Stomach smooth muscle (tissue), 2 donors: ENCODE data around the gene HEY2.

Experiments used
- H3K27ac ChIP-seq: one replicate; pipeline ENCODE4 v1.7.0; 2013; ENCODE audit warnings: mild to moderate bottlenecking, low read length, inconsistent platforms
- H3K27me3 ChIP-seq, 2 donors: one replicate each; pipeline ENCODE4 v1.7.0; 2013; ENCODE audit warnings: low read length in 2 of 2; ENCODE audit not compliant: insufficient read depth in 2 of 2, control insufficient read depth in 1 of 2
- H3K36me3 ChIP-seq, 2 donors: one replicate each; pipeline ENCODE4 v1.7.0; 2013; ENCODE audit warnings: low read length in 2 of 2; ENCODE audit not compliant: control insufficient read depth in 2 of 2, insufficient read depth in 2 of 2
- H3K4me1 ChIP-seq: one replicate; pipeline ENCODE4 v1.7.0; 2013; ENCODE audit warnings: low read length; ENCODE audit not compliant: control insufficient read depth, insufficient read depth
- H3K4me3 ChIP-seq, 2 donors: one replicate each; pipeline ENCODE4 v1.7.0; 2013; ENCODE audit warnings: low read length in 2 of 2
- H3K9ac ChIP-seq, 2 donors: one replicate each; pipeline ENCODE4 v1.7.0; 2013; ENCODE audit warnings: low read length in 2 of 2, mild to moderate bottlenecking in 1 of 2
- H3K9me3 ChIP-seq, 2 donors: one replicate each; pipeline ENCODE4 v1.7.0; 2013; ENCODE audit warnings: low read length in 2 of 2; ENCODE audit not compliant: control insufficient read depth in 2 of 2
- donor health status: healthy.
- donor health status: Pancreatic carcinoma.

HEY2 gene

DNA sequence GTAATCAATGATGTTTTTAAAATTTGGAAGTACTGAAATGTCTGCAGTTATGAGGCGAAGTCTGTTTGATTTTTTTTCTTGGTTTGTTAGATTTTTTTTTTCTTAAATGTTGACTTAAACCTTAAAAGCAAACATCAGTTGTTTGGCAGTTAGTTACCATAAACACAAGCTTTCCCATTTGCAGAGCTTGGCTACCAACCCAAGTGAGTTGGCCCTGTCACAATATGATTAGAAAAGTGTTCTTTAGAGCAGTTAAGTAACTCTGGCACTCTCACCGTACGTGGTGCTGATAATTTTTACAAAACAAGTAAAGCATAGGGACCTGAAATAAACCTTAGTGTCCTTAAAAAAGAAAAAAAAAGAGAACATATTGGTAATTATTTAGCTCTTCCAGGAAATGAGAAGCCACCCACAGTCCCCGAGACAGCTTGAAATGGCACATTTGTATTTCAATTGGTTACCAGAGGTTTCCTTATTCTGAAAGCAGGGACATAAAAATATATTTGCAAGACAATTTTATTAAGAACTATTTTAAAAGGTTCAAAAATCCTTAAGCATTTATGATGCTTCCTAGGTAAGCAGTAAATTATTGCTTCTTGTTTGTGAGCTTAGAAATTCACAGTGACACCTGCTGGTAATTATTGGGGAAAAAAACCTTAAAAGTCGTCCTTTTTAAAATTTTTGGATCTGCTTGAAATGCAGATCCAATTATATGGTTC, 3.9 kb downstream of the HEY2 start:
- no peak overlapping the region for H3K27ac ChIP-seq
- H3K4me3 ChIP-seq, result no peak overlapping the region
- H3K27me3 ChIP-seq, result peaks cover 17 to 28% of the 10 kb centered on the region in 2 donors
- no peaks in the 10 kb centered on the region for H3K36me3 ChIP-seq
- H3K4me1 ChIP-seq, result peaks cover 16% of the 10 kb centered on the region
- no peaks in the 10 kb centered on the region for H3K9me3 ChIP-seq
- H3K9ac ChIP-seq, result no peak overlapping the region

DNA sequence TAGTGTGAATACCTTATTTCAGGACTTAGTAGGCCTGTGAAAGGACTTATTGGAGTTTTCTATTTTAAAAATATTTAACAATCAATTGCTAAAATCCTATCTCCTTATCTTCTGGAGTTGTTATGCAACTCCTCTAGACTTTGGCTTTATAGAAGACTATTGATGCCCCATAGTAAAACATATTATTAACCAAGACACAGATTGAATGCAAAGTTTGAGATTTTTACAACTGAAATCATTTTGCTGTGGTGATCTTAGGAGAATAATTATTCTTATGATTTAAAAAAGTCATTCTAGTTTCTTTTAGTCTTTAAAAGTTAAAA, 4.5 kb downstream of the HEY2 start:
- Histone ChIP-seq H3K9me3 (no peaks in the 10 kb centered on the region), H3K27me3 (peaks cover 13 to 25% of the 10 kb centered on the region in 2 donors), H3K4me3 (no peak overlapping the region), H3K36me3 (no peaks in the 10 kb centered on the region), H3K27ac (no peak overlapping the region), H3K4me1 (peaks cover 11% of the 10 kb centered on the region), H3K9ac (no peak overlapping the region)

DNA sequence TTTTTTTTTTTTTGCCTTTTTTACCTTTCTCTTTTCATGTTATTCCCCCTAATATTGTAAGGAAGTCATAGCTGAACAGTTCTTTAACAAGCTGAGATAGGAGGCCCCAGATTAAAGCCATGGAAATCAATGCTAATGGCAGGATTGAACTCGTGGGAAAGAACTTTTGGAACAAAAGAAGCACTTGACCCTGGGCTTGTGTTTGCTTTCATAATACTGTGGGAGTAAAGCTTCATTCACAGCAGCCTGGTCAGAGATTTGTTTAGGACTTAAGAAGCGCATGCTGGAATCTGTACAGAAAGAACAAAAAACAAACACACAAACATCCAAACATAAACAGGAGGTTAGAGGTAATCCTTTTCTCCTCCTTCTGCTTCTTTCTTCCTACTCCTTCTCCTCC, 5.1 kb downstream of the HEY2 start:
- Histone ChIP-seq H3K27ac (no peak overlapping the region), H3K4me1 (peaks cover 8% of the 10 kb centered on the region), H3K27me3 (peaks cover 20 to 23% of the 10 kb centered on the region in 2 donors)

DNA sequence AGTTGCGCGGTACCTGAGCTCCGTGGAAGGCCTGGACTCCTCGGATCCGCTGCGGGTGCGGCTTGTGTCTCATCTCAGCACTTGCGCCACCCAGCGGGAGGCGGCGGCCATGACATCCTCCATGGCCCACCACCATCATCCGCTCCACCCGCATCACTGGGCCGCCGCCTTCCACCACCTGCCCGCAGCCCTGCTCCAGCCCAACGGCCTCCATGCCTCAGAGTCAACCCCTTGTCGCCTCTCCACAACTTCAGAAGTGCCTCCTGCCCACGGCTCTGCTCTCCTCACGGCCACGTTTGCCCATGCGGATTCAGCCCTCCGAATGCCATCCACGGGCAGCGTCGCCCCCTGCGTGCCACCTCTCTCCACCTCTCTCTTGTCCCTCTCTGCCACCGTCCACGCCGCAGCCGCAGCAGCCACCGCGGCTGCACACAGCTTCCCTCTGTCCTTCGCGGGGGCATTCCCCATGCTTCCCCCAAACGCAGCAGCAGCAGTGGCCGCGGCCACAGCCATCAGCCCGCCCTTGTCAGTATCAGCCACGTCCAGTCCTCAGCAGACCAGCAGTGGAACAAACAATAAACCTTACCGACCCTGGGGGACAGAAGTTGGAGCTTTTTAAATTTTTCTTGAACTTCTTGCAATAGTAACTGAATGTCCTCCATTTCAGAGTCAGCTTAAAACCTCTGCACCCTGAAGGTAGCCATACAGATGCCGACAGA, 9.9 kb downstream of the HEY2 start:
- peaks cover 2 to 8% of the 10 kb centered on the region in 2 donors for H3K27me3 ChIP-seq
- H3K27ac ChIP-seq, result no peak overlapping the region
- no peaks in the 10 kb centered on the region for H3K36me3 ChIP-seq
- no peaks in the 10 kb centered on the region for H3K9me3 ChIP-seq
- no peaks in the 10 kb centered on the region for H3K4me1 ChIP-seq
- no peak overlapping the region for H3K9ac ChIP-seq
- H3K4me3 ChIP-seq, result no peak overlapping the region

More for the DNA sequence above, 5.1 kb downstream of the HEY2 start:
- Histone ChIP-seq H3K9me3 (no peaks in the 10 kb centered on the region), H3K4me3 (no peak overlapping the region), H3K9ac (no peak overlapping the region), H3K36me3 (no peaks in the 10 kb centered on the region)

DNA sequence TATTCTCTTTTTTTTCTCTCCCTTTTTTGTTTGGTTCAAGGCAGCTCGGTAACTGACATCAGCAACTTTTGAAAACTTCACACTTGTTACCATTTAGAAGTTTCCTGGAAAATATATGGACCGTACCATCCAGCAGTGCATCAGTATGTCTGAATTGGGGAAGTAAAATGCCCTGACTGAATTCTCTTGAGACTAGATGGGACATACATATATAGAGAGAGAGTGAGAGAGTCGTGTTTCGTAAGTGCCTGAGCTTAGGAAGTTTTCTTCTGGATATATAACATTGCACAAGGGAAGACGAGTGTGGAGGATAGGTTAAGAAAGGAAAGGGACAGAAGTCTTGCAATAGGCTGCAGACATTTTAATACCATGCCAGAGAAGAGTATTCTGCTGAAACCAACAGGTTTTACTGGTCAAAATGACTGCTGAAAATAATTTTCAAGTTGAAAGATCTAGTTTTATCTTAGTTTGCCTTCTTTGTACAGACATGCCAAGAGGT, 10.6 kb downstream of the HEY2 start:
- Histone ChIP-seq H3K27ac (no peak overlapping the region), H3K4me1 (no peaks in the 10 kb centered on the region), H3K9ac (no peak overlapping the region), H3K36me3 (no peaks in the 10 kb centered on the region), H3K27me3 (peaks cover 2 to 8% of the 10 kb centered on the region in 2 donors), H3K9me3 (no peaks in the 10 kb centered on the region), H3K4me3 (no peak overlapping the region)

DNA sequence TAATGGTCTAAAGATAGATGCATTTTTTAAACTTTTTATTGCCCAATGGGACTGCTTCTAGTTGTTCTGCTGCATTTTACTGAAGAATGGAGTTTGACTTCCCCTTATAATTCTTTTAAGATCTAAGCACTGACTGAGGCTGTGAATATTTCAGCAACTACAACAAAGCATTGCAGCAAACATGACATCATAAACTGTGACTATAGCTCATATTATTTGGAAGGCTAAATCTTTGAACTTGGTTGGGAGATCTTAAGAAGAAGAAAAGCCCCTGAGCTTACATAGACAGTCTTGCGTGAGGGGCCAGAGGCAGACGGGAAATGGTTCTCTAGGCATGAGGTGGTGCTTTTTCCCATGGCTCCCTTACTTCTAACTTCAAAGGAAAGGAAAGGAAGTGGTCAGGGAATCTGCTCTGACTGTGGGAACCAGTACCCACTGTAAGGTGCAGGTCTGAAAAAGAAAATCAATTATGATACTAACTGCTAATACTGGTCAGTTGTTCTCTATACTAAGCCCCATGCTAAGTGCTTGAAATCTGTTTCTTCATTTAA, 14.8 kb downstream of the HEY2 start:
- Histone ChIP-seq H3K36me3 (no peaks in the 10 kb centered on the region), H3K4me1 (no peaks in the 10 kb centered on the region), H3K27me3 (peaks cover 0 to 4% of the 10 kb centered on the region in 2 donors), H3K9me3 (no peaks in the 10 kb centered on the region), H3K4me3 (no peak overlapping the region), H3K9ac (no peak overlapping the region), H3K27ac (no peak overlapping the region)

DNA sequence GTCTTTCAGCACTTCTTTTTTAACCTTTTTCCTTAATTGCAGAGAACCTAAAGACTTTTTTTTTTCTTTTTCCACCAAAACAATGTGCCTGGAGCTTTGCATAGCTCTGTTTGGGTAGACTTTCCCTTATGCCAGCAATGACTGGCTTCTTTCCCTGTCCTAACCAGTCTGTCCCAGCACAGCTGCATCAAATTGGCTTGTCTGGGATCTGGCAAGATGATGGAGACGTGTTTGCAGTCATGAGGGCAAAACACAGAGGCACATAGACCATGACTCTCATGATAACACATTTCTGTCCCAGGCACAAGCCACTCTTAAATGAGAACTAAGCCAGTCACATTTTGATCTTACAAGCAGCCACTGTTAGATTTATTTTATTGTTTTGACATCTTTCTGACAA, 16.5 kb downstream of the HEY2 start:
- Histone ChIP-seq H3K4me1 (no peaks in the 10 kb centered on the region), H3K36me3 (no peaks in the 10 kb centered on the region), H3K9ac (no peak overlapping the region), H3K27ac (no peak overlapping the region), H3K27me3 (no peaks in the 10 kb centered on the region), H3K4me3 (no peak overlapping the region), H3K9me3 (no peaks in the 10 kb centered on the region)

DNA sequence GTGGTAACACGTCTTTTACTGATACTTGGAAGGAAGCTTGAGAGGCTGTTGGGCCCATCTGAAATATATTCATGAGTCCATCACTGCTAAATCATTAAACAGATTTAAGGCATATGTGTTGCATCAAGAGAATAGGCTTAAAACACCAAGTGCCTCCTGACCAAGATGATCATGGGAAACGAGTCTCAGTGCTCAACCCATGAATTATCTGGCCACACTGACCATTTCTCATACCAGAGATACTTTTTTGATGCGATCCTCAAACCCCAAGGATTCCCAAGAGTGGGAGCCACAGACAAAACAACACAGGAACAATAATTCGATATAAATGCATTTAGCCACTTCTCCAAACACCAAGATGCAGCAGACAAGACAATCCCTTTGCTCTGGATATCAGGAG, 17.2 kb downstream of the HEY2 start:
- H3K9ac ChIP-seq, result no peak overlapping the region
- H3K4me3 ChIP-seq, result no peak overlapping the region
- no peaks in the 10 kb centered on the region for H3K9me3 ChIP-seq
- no peaks in the 10 kb centered on the region for H3K27me3 ChIP-seq
- H3K27ac ChIP-seq, result no peak overlapping the region
- H3K36me3 ChIP-seq, result no peaks in the 10 kb centered on the region
- no peaks in the 10 kb centered on the region for H3K4me1 ChIP-seq

DNA sequence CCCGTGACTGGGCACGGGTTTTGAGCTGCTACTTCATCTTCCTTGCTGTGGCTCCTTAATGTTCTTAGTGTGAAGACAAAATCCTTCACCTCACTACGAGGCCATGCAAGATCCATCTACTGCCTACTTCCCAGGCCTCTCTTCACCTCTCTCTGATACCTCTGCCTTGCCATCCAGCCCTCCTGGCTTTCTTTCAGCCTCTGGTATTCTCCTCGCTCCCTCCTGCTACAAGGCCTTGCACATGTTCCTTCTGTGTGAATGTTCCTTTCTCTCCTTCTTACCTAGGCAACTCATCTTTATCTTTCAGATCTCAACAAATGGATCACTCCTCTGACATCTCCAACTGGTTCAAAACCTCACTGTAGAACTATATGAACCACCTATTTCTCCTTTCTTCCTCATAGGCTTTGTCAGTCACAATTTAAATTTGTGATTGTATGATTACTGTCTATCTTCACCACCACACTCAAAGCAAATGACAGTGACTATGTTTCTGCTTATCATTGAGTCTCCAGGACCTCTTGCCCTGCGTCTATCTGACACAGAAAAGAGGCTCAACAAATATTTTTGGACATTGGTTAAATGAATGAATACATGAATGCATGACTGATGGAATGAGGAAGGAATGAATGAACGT, 19.8 kb downstream of the HEY2 start:
- no peaks in the 10 kb centered on the region for H3K27me3 ChIP-seq
- H3K27ac ChIP-seq, result no peak overlapping the region
- no peaks in the 10 kb centered on the region for H3K4me1 ChIP-seq
- H3K36me3 ChIP-seq, result no peaks in the 10 kb centered on the region
- H3K4me3 ChIP-seq, result no peak overlapping the region
- H3K9me3 ChIP-seq, result no peaks in the 10 kb centered on the region
- no peak overlapping the region for H3K9ac ChIP-seq

DNA sequence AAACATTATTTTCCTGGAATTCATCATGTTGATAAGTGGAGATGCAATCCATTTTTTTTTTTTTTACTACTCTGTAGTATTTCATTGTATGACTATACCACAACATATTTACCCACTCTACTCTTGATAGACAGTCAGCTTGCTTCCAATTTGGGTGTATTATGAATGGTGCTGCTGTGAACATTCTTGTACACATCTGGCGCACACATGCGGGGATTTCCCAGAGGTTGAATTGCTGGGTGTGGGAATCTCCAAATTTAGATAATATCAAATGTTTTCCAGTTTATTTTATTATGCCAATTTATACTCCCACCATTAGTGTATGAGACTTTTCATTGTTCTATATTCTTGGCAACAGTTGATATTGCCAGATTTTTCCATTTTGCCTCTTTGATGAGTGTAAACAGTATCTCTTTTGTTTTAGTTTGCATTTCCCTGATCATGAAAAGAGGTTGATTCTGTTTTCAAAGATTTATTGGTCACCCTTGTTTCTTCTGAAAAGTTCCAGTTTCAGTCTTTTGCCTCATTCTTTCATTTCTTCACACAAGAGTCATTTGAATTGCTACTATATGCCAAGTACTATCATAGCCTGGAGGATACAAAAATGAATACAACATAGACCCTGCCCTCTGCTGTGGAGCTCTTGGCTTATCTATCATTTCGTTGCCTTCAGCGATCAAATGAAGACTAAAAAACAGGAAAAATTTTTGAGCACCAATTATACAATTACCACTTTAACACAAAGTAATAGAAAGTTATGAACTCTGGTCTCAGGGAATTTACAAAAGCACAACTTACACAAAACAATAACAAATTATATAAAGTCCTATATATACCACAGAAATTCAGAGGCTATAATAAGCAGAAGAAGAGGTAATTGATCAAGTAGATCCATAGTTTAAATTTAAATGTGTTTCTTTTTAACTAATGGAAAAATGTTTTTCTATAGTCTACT, 24.2 kb downstream of the HEY2 start:
- Histone ChIP-seq H3K27ac (no peak overlapping the region), H3K36me3 (no peaks in the 10 kb centered on the region)

More for the DNA sequence above, 24.2 kb downstream of the HEY2 start:
- no peak overlapping the region for H3K9ac ChIP-seq
- no peak overlapping the region for H3K4me3 ChIP-seq
- no peaks in the 10 kb centered on the region for H3K27me3 ChIP-seq
- H3K4me1 ChIP-seq, result no peaks in the 10 kb centered on the region
- no peaks in the 10 kb centered on the region for H3K9me3 ChIP-seq
